HG03097 (cell line): ENCODE data around the gene TACR2.

Experiments used
- ATAC-seq: cut with Tn5 transposase; IDR thresholded peaks from one replicate; pipeline ENCODE4 v1.9.1; 2021; ENCODE audit not compliant: unreplicated experiment, low FRiP score

TACR2 gene

GRCh38 chr10:69405221-69405620 is 11.5 kb downstream of the TACR2 start:
- no peak for ATAC-seq

- ATAC-seq = no peak
Measured at GRCh38 chr10:69404786-69405185, 11.9 kb downstream of the TACR2 start.

- ATAC-seq = no peak
Measured at GRCh38 chr10:69403519-69403918, 13.2 kb downstream of the TACR2 start.

- no peak for ATAC-seq
Measured at GRCh38 chr10:69403066-69403465, 13.7 kb downstream of the TACR2 start.

- no peak for ATAC-seq
Measured at GRCh38 chr10:69402386-69402785, 14.3 kb downstream of the TACR2 start.

- no peak for ATAC-seq
Measured at GRCh38 chr10:69401416-69401815, 15.3 kb downstream of the TACR2 start.

- ATAC-seq = no peak
Measured at GRCh38 chr10:69400936-69401335, 15.8 kb downstream of the TACR2 start.

GRCh38 chr10:69398466-69398865 is 18.3 kb downstream of the TACR2 start:
- no peak for ATAC-seq

GRCh38 chr10:69397972-69398371 is 18.7 kb downstream of the TACR2 start:
- ATAC-seq = no peak

- no peak for ATAC-seq
Measured at GRCh38 chr10:69394020-69394419, 22.7 kb downstream of the TACR2 start.

GRCh38 chr10:69392481-69393000 is 24.2 kb downstream of the TACR2 start:
- peak; percentile 57 for ATAC-seq

- ATAC-seq = no peak
Measured at GRCh38 chr10:69391158-69391557, 25.6 kb downstream of the TACR2 start.

GRCh38 chr10:69389827-69390490 is 26.8 kb downstream of the TACR2 start:
- ATAC-seq = no peak

GRCh38 chr10:69388488-69388887 is 28.2 kb downstream of the TACR2 start:
- no peak for ATAC-seq

- ATAC-seq = no peak
Measured at GRCh38 chr10:69387500-69387899, 29.2 kb downstream of the TACR2 start.

GRCh38 chr10:69385454-69386350 is 31.0 kb downstream of the TACR2 start:
- ATAC-seq = no peak

- ATAC-seq = no peak
Measured at GRCh38 chr10:69384320-69384719, 32.4 kb downstream of the TACR2 start.

GRCh38 chr10:69383558-69383957 is 33.2 kb downstream of the TACR2 start:
- ATAC-seq = no peak

- no peak for ATAC-seq
Measured at GRCh38 chr10:69382382-69383117, 34.2 kb downstream of the TACR2 start.

GRCh38 chr10:69379800-69380199 is 36.9 kb downstream of the TACR2 start:
- ATAC-seq = no peak

GRCh38 chr10:69377933-69378332 is 38.8 kb downstream of the TACR2 start:
- ATAC-seq = no peak
